GM23338 (cell line): ENCODE data around the gene OR5C1. TPM values are rescaled to one million over a fixed set of nuclear protein-coding genes. Genes with fewer than 3 reads are reported as not detected.

Experiments used
- ATAC-seq: fragments of 200-7000 bp; cut with Tn5 transposase; 3 replicates; pipeline ENCODE4 v1.9.1; 2020
- DNase-seq: peaks from one replicate; pipeline ENCODE4 v3.0.0-alpha.2; 2015; ENCODE audit warnings: low spot score
- H2AFZ ChIP-seq: fragments of 200-600 bp; sonication (generic); 2 replicates; pipeline ENCODE4 v1.8.0; 2016; ENCODE audit warnings: antibody characterized with exemption, mild to moderate bottlenecking, moderate library complexity
- H3F3A ChIP-seq: fragments of 200-600 bp; sonication (generic); replicated peaks from 2 replicates; pipeline ENCODE4 v1.8.0; 2017; ENCODE audit warnings: antibody characterized with exemption, mixed run types, low read depth
- H3K27ac ChIP-seq: fragments of 200-600 bp; sonication (generic); 2 replicates; pipeline ENCODE4 v1.6.1; 2016; ENCODE audit warnings: low read depth
- H3K27me3 ChIP-seq: fragments of 200-600 bp; sonication (generic); 2 replicates; pipeline ENCODE4 v1.8.0; 2016; ENCODE audit warnings: mild to moderate bottlenecking, mixed run types, moderate library complexity; ENCODE audit not compliant: insufficient read depth
- H3K36me3 ChIP-seq: fragments of 200-600 bp; sonication (generic); 2 replicates; pipeline ENCODE4 v1.8.0; 2016; ENCODE audit warnings: mild to moderate bottlenecking; ENCODE audit not compliant: insufficient read depth
- H3K4me1 ChIP-seq: fragments of 200-600 bp; sonication (generic); 2 replicates; pipeline ENCODE4 v1.8.0; 2016; ENCODE audit warnings: mild to moderate bottlenecking, moderate library complexity; ENCODE audit not compliant: insufficient read depth
- H3K4me2 ChIP-seq: fragments of 200-600 bp; sonication (generic); 2 replicates; pipeline ENCODE4 v1.7.1; 2017; ENCODE audit warnings: mixed run types
- H3K4me3 ChIP-seq: fragments of 200-600 bp; sonication (generic); 2 replicates; pipeline ENCODE4 v1.6.1; 2016; ENCODE audit warnings: mixed run types
- H3K79me2 ChIP-seq: fragments of 200-600 bp; sonication (generic); replicated peaks from 2 replicates; pipeline ENCODE4 v1.8.0; 2017; ENCODE audit warnings: mild to moderate bottlenecking; ENCODE audit not compliant: insufficient read depth
- H3K9me2 ChIP-seq: fragments of 200-600 bp; sonication (generic); 2 replicates; pipeline ENCODE4 v1.8.0; 2017; ENCODE audit not compliant: insufficient read depth
- H4K20me1 ChIP-seq: fragments of 200-600 bp; sonication (generic); replicated peaks from 2 replicates; pipeline ENCODE4 v1.8.0; 2017; ENCODE audit warnings: mild to moderate bottlenecking; ENCODE audit not compliant: insufficient read depth
- H3K27ac Mint-ChIP-seq: 2 replicates; pipeline ENCODE4 v1.8.0; 2020; ENCODE audit warnings: inconsistent platforms, mild to moderate bottlenecking, moderate library complexity, mixed read lengths
- H3K27me3 Mint-ChIP-seq: 3 replicates; pipeline ENCODE4 v1.8.0; 2022; ENCODE audit warnings: low read depth, mild to moderate bottlenecking, moderate library complexity, mixed read lengths, inconsistent platforms; ENCODE audit not compliant: insufficient read depth, poor library complexity
- H3K36me3 Mint-ChIP-seq: 3 replicates; pipeline ENCODE4 v1.8.0; 2021; ENCODE audit warnings: low read depth, mild to moderate bottlenecking, inconsistent platforms, moderate library complexity, mixed read lengths
- H3K4me1 Mint-ChIP-seq: 3 replicates; pipeline ENCODE4 v1.8.0; 2020; ENCODE audit warnings: mild to moderate bottlenecking, inconsistent platforms, mixed read lengths
- H3K4me3 Mint-ChIP-seq: 3 replicates; pipeline ENCODE4 v1.8.0; 2021; ENCODE audit warnings: moderate library complexity, mild to moderate bottlenecking, inconsistent platforms, mixed read lengths
- H3K9me3 Mint-ChIP-seq: 3 replicates; pipeline ENCODE4 v1.8.0; 2020; ENCODE audit warnings: moderate library complexity, mild to moderate bottlenecking, inconsistent platforms, mixed read lengths
- CREB1 ChIP-seq: fragments of 250-450 bp; sonication (Bioruptor Pico); IDR thresholded peaks from 2 replicates; pipeline ENCODE4 v1.5.0; 2020; ENCODE audit warnings: low read depth, mild to moderate bottlenecking, moderate library complexity
- CTCF ChIP-seq, 2 experiments: fragments of 200-600 bp in 1 of 2; sonication (generic) in 1 of 2; conservative IDR thresholded peaks; 2 replicates each; pipeline versions ENCODE4 v1.5.1 to v1.6.1; 2016 to 2017; ENCODE audit warnings: antibody characterized with exemption in 2 of 2, low read depth in 2 of 2, mild to moderate bottlenecking in 2 of 2, moderate library complexity in 1 of 2
- ETS1 ChIP-seq: IDR thresholded peaks from 2 replicates; pipeline ENCODE4 v1.6.1; 2016; ENCODE audit warnings: antibody characterized with exemption
- EZH2phosphoT487 ChIP-seq: fragments of 200-600 bp; sonication (generic); IDR thresholded peaks from one replicate; pipeline ENCODE4 v1.8.1; 2018; ENCODE audit warnings: antibody characterized with exemption; ENCODE audit not compliant: unreplicated experiment
- JUNB ChIP-seq: IDR thresholded peaks from one replicate; pipeline ENCODE4 v1.6.1; 2016; ENCODE audit warnings: antibody characterized with exemption; ENCODE audit not compliant: unreplicated experiment
- NANOG ChIP-seq: IDR thresholded peaks from 2 replicates; pipeline ENCODE4 v1.6.1; 2016; ENCODE audit warnings: antibody characterized with exemption, borderline replicate concordance
- REST ChIP-seq: IDR thresholded peaks from one replicate; pipeline ENCODE4 v1.6.1; 2018; ENCODE audit warnings: antibody characterized with exemption; ENCODE audit not compliant: unreplicated experiment
- ZNF114 ChIP-seq: fragments of 250-450 bp; sonication (Bioruptor Pico); IDR thresholded peaks from 2 replicates; pipeline ENCODE4 v1.5.0; 2020; ENCODE audit warnings: mild to moderate bottlenecking, moderate library complexity
- ZNF331 ChIP-seq: fragments of 250-450 bp; sonication (Bioruptor Pico); IDR thresholded peaks from 2 replicates; pipeline ENCODE4 v1.5.0; 2020; ENCODE audit warnings: low read depth, mild to moderate bottlenecking, moderate library complexity
- ZNF462 ChIP-seq: fragments of 250-450 bp; sonication (Bioruptor Pico); IDR thresholded peaks from 2 replicates; pipeline ENCODE4 v1.5.0; 2020; ENCODE audit warnings: mild to moderate bottlenecking, moderate library complexity
- polyA plus RNA-seq: library from polyadenylated mRNA; unstranded; fragments of >200 nt; fragmentation: Nextera tagmentation; extraction: Ambion mirVana; gene quantifications from 2 replicates; pipeline ENCODE4 v1.2.1, GENCODE V29; 2016
- total RNA-seq: library from RNA; depleted of rRNA; stranded (reverse); fragments of >200 nt; shearing (Covaris generic); gene quantifications from 2 replicates; pipeline ENCODE4 v1.2.3, GENCODE V29; 2014

OR5C1 gene
- total and polyA plus RNA-seq, 2 experiments from 2014 or later = not detected

- TF ChIP-seq CTCF (conservative IDR thresholded peaks at IDR 0.05; ENCODE audit: low read depth in 2 of 2) = no peak
- TF ChIP-seq ZNF331 (CRISPR knock-in tag) = no peak
- TF ChIP-seq ZNF114 (CRISPR knock-in tag) = no peak
- no peak for TF ChIP-seq CREB1 (CRISPR knock-in tag)
- TF ChIP-seq NANOG = no peak
- no peak for TF ChIP-seq REST
- TF ChIP-seq EZH2phosphoT487 = no peak
- Histone ChIP-seq H3K4me1 (no peaks in the 10 kb centered on the region), H3K4me3 (no peak overlapping the region), H3K27me3 (no peaks in the 10 kb centered on the region), H3K4me2 (no peak overlapping the region), H3K27ac (no peak overlapping the region), H4K20me1 (no peaks in the 10 kb centered on the region), H3K9me2 (no peaks in the 10 kb centered on the region), H2AFZ (no peak overlapping the region), H3K36me3 (no peaks in the 10 kb centered on the region; the same call in 1 of the 2 replicates), H3F3A (no peaks in the 10 kb centered on the region), H3K79me2 (no peaks in the 10 kb centered on the region)
- H3K4me1 Mint-ChIP-seq = no peaks in the 10 kb centered on the region
- no peak overlapping the region for H3K4me3 Mint-ChIP-seq
- H3K9me3 Mint-ChIP-seq = peaks cover 93% of the 10 kb centered on the region
- H3K27me3 Mint-ChIP-seq = no peaks in the 10 kb centered on the region
- DNase-seq = no peak
- peaks cover 5% of the 10 kb centered on the region; the same call in 1 of the 3 replicates for H3K36me3 Mint-ChIP-seq
- H3K27ac Mint-ChIP-seq = no peak overlapping the region
- ATAC-seq = no peak
Observed at GRCh38 chr9:122754825-122755224, 33.9 kb upstream of the OR5C1 start.

GRCh38 chr9:122767817-122768216 is 20.9 kb upstream of the OR5C1 start:
- Mint-ChIP-seq H3K4me1 (no peaks in the 10 kb centered on the region), H3K27ac (no peak overlapping the region), H3K4me3 (no peak overlapping the region), H3K27me3 (no peaks in the 10 kb centered on the region), H3K36me3 (peaks cover 5% of the 10 kb centered on the region; the same call in 1 of the 3 replicates), H3K9me3 (peaks cover 67% of the 10 kb centered on the region)
- ATAC-seq = no peak
- no peak for DNase-seq
- no peaks in the 10 kb centered on the region for H3K27me3 ChIP-seq
- H3K27ac ChIP-seq = no peak overlapping the region
- H3K4me2 ChIP-seq = no peak overlapping the region
- H3K79me2 ChIP-seq = no peaks in the 10 kb centered on the region
- H3K9me2 ChIP-seq = no peaks in the 10 kb centered on the region
- H4K20me1 ChIP-seq = no peaks in the 10 kb centered on the region
- no peak overlapping the region for H3K4me3 ChIP-seq
- no peaks in the 10 kb centered on the region for H3K4me1 ChIP-seq
- H3F3A ChIP-seq = no peaks in the 10 kb centered on the region
- H3K36me3 ChIP-seq = no peaks in the 10 kb centered on the region
- H2AFZ ChIP-seq = no peak overlapping the region
- TF ChIP-seq ZNF462 = no peak
- TF ChIP-seq JUNB = no peak
- TF ChIP-seq ETS1 = no peak
- no peak for TF ChIP-seq ZNF114 (CRISPR knock-in tag)
